BLaER1 treated with 17β-estradiol and CSF1 and Interleukin-3, amounts not matched to agents 10 nM and 100 nM (cell line): ENCODE measurements around the gene RABGAP1L.
"Not testable (repeated sequence)": the region's sequence is repeated elsewhere in the genome, so short reads cannot be mapped to it uniquely, and the experiment has no call there.

Source experiments
- H3K27ac ChIP-seq, 11 experiments: shearing (Covaris generic); formaldehyde crosslinking; 2 replicates each; pipeline ENCODE4 v1.8.1; 2022
- H3K27me3 ChIP-seq, 11 experiments: shearing (Covaris generic); formaldehyde crosslinking; 2 replicates each; pipeline ENCODE4 v1.8.1; 2022
- H3K36me3 ChIP-seq, 11 experiments: shearing (Covaris generic); formaldehyde crosslinking; 2 replicates each; pipeline ENCODE4 v1.8.1; 2022
- H3K4me1 ChIP-seq, 10 experiments: shearing (Covaris generic); formaldehyde crosslinking; 2 replicates each; pipeline ENCODE4 v1.8.1; 2022
- H3K4me2 ChIP-seq, 11 experiments: shearing (Covaris generic); formaldehyde crosslinking; 2 replicates each; pipeline ENCODE4 v1.8.1; 2022
- H3K4me3 ChIP-seq, 10 experiments: shearing (Covaris generic); formaldehyde crosslinking; 2 replicates each; pipeline ENCODE4 v1.8.1; 2022
- H3K9ac ChIP-seq, 11 experiments: shearing (Covaris generic); formaldehyde crosslinking; 2 replicates each; pipeline ENCODE4 v1.8.1; 2022
- H3K9me3 ChIP-seq, 11 experiments: shearing (Covaris generic); formaldehyde crosslinking; replicated peaks in 1 of 11; 2 replicates each; pipeline ENCODE4 v1.8.1; 2022
- H4K20me1 ChIP-seq, 11 experiments: shearing (Covaris generic); formaldehyde crosslinking; 2 replicates each; pipeline ENCODE4 v1.8.1; 2022
- Cebpa-rat ChIP-seq, 11 experiments: shearing (Covaris generic); IDR thresholded peaks; 2 replicates each; pipeline ENCODE4 v1.8.1; 2022

RABGAP1L gene

DNA sequence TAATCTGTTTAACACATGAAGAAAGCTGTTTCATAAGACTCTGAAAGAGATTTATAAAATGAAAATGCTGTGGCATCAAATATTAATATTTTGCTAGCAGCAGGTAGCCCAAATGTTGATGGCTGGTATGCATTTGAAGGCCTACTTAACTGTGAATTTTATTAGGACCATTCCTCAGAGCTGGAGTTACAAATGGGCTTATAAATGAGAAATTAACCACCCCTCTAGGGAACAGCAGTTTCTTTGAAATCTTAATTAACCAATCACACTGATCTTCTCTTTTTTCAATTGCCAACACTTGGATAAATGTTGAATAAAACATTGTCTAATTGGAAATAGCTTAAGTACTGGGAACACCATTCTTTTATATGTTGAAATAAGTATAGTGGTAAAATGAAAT lies 418.4 kb downstream of the RABGAP1L start:
- H3K4me3 ChIP-seq: no peak overlapping the region
- H3K27ac ChIP-seq: no peak overlapping the region
- no peaks in the 10 kb centered on the region for H3K4me1 ChIP-seq
- H3K27me3 ChIP-seq: no peaks in the 10 kb centered on the region
- no peaks in the 10 kb centered on the region for H4K20me1 ChIP-seq
- peaks cover 25 to 47% (median 33%) of the 10 kb centered on the region in 11 experiments for H3K9me3 ChIP-seq
- H3K4me2 ChIP-seq: no peak overlapping the region
- no peak overlapping the region for H3K9ac ChIP-seq
- no peak for TF ChIP-seq Cebpa-rat (IDR thresholded peaks at IDR 0.05)
- peaks cover 0 to 11% (median 0%) of the 10 kb centered on the region in 11 experiments; a peak in 3 of 22 replicates for H3K36me3 ChIP-seq

- TF ChIP-seq Cebpa-rat (IDR thresholded peaks at IDR 0.05): no peak
- H4K20me1 ChIP-seq: no peaks in the 10 kb centered on the region
- H3K4me3 ChIP-seq: no peak overlapping the region
- H3K9ac ChIP-seq: no peak overlapping the region
- no peaks in the 10 kb centered on the region for H3K27me3 ChIP-seq
- H3K27ac ChIP-seq: no peak overlapping the region
- H3K4me1 ChIP-seq: no peaks in the 10 kb centered on the region
- peaks cover 12 to 27% (median 17%) of the 10 kb centered on the region in 11 experiments for H3K9me3 ChIP-seq
- peak overlapping the region in 1 of 11 experiments; percentile 21; a peak in 1 of 22 replicates for H3K4me2 ChIP-seq
- peaks cover 0 to under 1% (median 0%) of the 10 kb centered on the region in 11 experiments; a peak in 3 of 22 replicates for H3K36me3 ChIP-seq
Measured at GRCh38 chr1:174580801-174581200, 421.5 kb downstream of the RABGAP1L start.

GRCh38 chr1:174583316-174583715 lies 424.0 kb downstream of the RABGAP1L start:
- Histone ChIP-seq H3K4me3 (no peak overlapping the region), H3K27ac (no peak overlapping the region), H3K9ac (no peak overlapping the region), H3K36me3 (peaks cover 0 to 7% (median 0%) of the 10 kb centered on the region in 11 experiments; a peak in 4 of 22 replicates), H3K27me3 (no peaks in the 10 kb centered on the region), H3K9me3 (peaks cover 0 to 16% (median 10%) of the 10 kb centered on the region in 11 experiments; a peak in 16 of 22 replicates), H3K4me2 (no peak overlapping the region), H4K20me1 (no peaks in the 10 kb centered on the region), H3K4me1 (no peaks in the 10 kb centered on the region)
- TF ChIP-seq Cebpa-rat (IDR thresholded peaks at IDR 0.05): no peak

- Histone ChIP-seq H3K9me3 (peaks cover 0 to 22% (median 14%) of the 10 kb centered on the region in 11 experiments; a peak in 16 of 22 replicates), H3K36me3 (peaks cover 0 to 11% (median 0%) of the 10 kb centered on the region in 11 experiments; a peak in 4 of 22 replicates), H3K4me2 (no peak overlapping the region)
Measured at GRCh38 chr1:174584071-174584470, 424.8 kb downstream of the RABGAP1L start.

GRCh38 chr1:174588618-174589017 lies 429.3 kb downstream of the RABGAP1L start:
- H3K27me3 ChIP-seq, H4K20me1 ChIP-seq, H3K27ac ChIP-seq, H3K9ac ChIP-seq, H3K4me3 ChIP-seq, H3K4me2 ChIP-seq, H3K4me1 ChIP-seq: not testable (repeated sequence)
- H3K36me3 ChIP-seq: peaks cover 0 to 11% (median 0%) of the 10 kb centered on the region in 11 experiments; a peak in 4 of 22 replicates
- peaks cover 3 to 14% (median 10%) of the 10 kb centered on the region in 11 experiments; a peak in 17 of 22 replicates for H3K9me3 ChIP-seq

More at GRCh38 chr1:174584071-174584470, 424.8 kb downstream of the RABGAP1L start:
- Histone ChIP-seq H3K27me3 (no peaks in the 10 kb centered on the region), H3K9ac (no peak overlapping the region), H3K27ac (no peak overlapping the region), H4K20me1 (no peaks in the 10 kb centered on the region), H3K4me3 (no peak overlapping the region), H3K4me1 (no peaks in the 10 kb centered on the region)
- no peak for TF ChIP-seq Cebpa-rat (IDR thresholded peaks at IDR 0.05)

DNA sequence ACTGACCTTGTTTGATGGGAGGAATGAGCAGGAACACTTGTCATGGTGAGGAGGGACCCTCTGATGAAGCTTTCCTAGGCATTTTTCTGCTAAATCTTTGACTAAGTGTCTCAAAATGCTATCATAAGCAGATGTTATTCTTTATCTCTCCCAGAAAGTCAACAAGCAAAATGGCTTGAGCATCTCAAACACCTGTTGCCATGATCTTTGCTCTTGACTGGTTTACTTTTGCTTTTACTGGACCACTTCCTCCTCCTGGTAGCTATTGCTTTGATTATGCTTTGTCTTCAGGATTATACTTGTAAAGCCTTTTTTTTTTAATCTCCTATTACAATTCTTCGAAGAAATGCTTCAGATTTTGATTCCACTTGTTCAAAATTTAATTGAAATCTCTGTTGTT lies 445.9 kb downstream of the RABGAP1L start:
- Histone ChIP-seq H4K20me1 (no peaks in the 10 kb centered on the region), H3K9me3 (peaks cover 0 to 15% (median 7%) of the 10 kb centered on the region in 11 experiments; a peak in 7 of 22 replicates), H3K4me2 (no peak overlapping the region), H3K4me3 (no peak overlapping the region), H3K36me3 (peaks cover 0 to 8% (median 0%) of the 10 kb centered on the region in 11 experiments; a peak in 4 of 22 replicates), H3K27me3 (no peaks in the 10 kb centered on the region), H3K9ac (no peak overlapping the region), H3K4me1 (no peaks in the 10 kb centered on the region), H3K27ac (no peak overlapping the region)
- TF ChIP-seq Cebpa-rat (IDR thresholded peaks at IDR 0.05): no peak

DNA sequence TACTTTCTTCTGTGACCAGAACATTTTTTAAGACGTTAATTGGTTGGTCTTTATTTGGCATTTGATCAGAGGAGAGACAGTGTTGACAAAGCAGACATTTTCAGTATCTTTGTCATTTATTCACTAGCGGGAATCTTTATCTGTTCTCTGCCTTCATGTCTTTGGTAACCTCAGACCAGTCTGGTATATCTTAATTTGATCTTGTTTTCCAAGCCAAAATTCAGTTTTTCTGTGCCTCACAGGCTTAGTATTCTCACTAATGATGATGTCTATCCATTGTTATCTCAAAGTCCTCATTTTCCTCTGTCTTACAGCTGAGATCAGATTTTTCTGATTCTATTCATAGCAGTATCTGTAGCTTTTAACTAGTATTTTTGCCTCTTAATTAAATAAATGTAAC lies 447.2 kb downstream of the RABGAP1L start:
- Histone ChIP-seq H3K27ac (no peak overlapping the region), H3K36me3 (peaks cover 0 to 7% (median 0%) of the 10 kb centered on the region in 11 experiments; a peak in 4 of 22 replicates), H3K9ac (no peak overlapping the region), H3K4me1 (no peaks in the 10 kb centered on the region), H3K4me3 (no peak overlapping the region), H3K9me3 (peaks cover 0 to 12% (median 6%) of the 10 kb centered on the region in 11 experiments; a peak in 4 of 22 replicates), H4K20me1 (no peaks in the 10 kb centered on the region), H3K27me3 (no peaks in the 10 kb centered on the region), H3K4me2 (no peak overlapping the region)
- no peak for TF ChIP-seq Cebpa-rat (IDR thresholded peaks at IDR 0.05)

DNA sequence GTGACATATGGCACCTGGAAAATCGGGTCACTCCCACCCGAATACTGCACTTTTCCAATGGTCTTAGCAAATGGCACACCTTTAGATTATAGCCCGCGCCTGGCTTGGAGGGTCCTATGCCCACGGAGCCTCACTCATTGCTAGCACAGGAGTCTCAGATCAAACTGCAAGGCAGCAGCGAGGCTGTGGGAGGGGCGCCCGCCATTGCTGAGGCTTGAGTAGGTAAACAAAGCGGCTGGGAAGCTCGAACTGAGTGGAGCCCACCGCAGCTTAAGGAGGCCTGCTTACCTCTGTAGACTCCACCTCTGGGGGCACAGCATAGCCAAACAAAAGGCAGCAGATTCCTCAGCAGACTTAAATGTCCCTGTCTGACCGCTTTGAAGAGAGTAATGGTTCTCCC lies 458.6 kb downstream of the RABGAP1L start:
- H3K9ac ChIP-seq, H3K27me3 ChIP-seq, H3K4me2 ChIP-seq, H4K20me1 ChIP-seq, H3K4me3 ChIP-seq, H3K4me1 ChIP-seq, H3K27ac ChIP-seq: not testable (repeated sequence)
- H3K9me3 ChIP-seq: peaks cover 14 to 38% (median 25%) of the 10 kb centered on the region in 11 experiments
- H3K36me3 ChIP-seq: peaks cover 0 to 12% (median 8%) of the 10 kb centered on the region in 11 experiments; a peak in 10 of 22 replicates

DNA sequence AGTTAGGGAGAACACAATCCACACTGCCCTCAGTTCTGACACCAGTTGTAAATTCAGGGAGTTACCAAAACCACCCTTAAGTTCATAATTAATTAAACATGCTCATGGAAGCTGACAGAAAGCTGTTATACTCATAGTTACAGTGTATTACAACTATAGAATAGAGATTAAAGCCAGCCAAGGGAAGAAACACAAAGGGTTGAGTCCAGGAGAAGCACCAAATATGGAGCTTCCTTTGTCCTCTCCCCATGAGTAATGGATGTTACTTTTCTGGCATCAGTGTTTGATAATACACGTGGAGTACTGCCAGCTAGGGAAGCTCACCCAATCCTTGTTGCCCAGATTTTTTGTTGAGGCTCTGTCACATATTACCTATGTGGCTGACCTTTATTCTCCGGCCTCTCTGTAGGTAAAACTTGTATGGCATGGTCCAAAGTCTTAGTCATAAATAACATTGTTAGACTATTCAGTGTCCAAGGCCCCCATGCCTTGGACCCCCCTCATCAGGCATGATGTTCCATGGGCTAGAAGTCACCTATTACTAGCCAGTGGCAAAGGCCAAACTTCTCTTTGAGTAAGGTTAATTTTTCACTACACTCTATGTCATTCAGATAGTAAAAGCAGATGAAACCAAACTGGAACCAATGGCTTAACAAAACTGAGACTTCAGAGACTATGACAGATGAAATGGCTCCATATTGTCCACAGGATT lies 464.2 kb downstream of the RABGAP1L start:
- H3K4me3 ChIP-seq: no peak overlapping the region
- TF ChIP-seq Cebpa-rat (IDR thresholded peaks at IDR 0.05): no peak
- H3K9ac ChIP-seq: no peak overlapping the region
- H3K36me3 ChIP-seq: peaks cover 0 to under 1% (median 0%) of the 10 kb centered on the region in 11 experiments; a peak in 1 of 22 replicates
- no peaks in the 10 kb centered on the region for H3K4me1 ChIP-seq
- H4K20me1 ChIP-seq: no peaks in the 10 kb centered on the region
- H3K9me3 ChIP-seq: peaks cover 1 to 3% (median 2%) of the 10 kb centered on the region in 11 experiments; a peak in 16 of 22 replicates
- no peak overlapping the region for H3K27ac ChIP-seq
- no peaks in the 10 kb centered on the region for H3K27me3 ChIP-seq
- no peak overlapping the region for H3K4me2 ChIP-seq
